ENCODE data around the gene HSD17B1. TPM values are rescaled to one million over a fixed set of nuclear protein-coding genes. Genes with fewer than 3 reads are reported as not detected.
A peak's percentile ranks its signal among the peaks of the same experiment; 100 is the strongest.

HSD17B1 gene
- total RNA-seq, 1 experiment from 2014 or later = 1.5 TPM

- H3K36me3 ChIP-seq (ENCODE audit: low read depth, low read length) = peaks cover 6% of the 10 kb centered on the region; the same call in 1 of the 2 replicates
- BruUV-seq (replicated peaks) = no TSS peak
- H3K9ac ChIP-seq (ENCODE audit: low read length) = no peak overlapping the region
- no peaks in the 10 kb centered on the region for H3F3A ChIP-seq (ENCODE audit: low read length, unreplicated experiment)
- no peak overlapping the region for H3K27ac ChIP-seq (ENCODE audit: low read length)
- no peaks in the 10 kb centered on the region for H3K27me3 ChIP-seq (ENCODE audit: low read length)
- no peak overlapping the region for H2AFZ ChIP-seq (ENCODE audit: low read length)
- no peak overlapping the region for H3K4me3 ChIP-seq (ENCODE audit: low read length)
- H3K9me2 ChIP-seq (replicated peaks; ENCODE audit: low read length) = no peaks in the 10 kb centered on the region
- intact Hi-C loops (cut with micrococcal nuclease) = no loop called here
- H3K9me3 ChIP-seq (ENCODE audit: low read length) = no peaks in the 10 kb centered on the region
- TF ChIP-seq EZH2phosphoT487 (IDR thresholded peaks at IDR 0.05; ENCODE audit: borderline replicate concordance, low read length) = no peak
- peaks cover 17% of the 10 kb centered on the region for H3K4me1 ChIP-seq (ENCODE audit: insufficient read depth, low read length)
- no peak overlapping the region for H3K4me2 ChIP-seq (ENCODE audit: low read length)
- H4K20me1 ChIP-seq (ENCODE audit: low read length) = no peaks in the 10 kb centered on the region
- DNase-seq (no peak), ATAC-seq (no peak)
- CTCF ChIA-PET = interaction anchor here (0.5 kb wide), 1 partner anchor 53 kb away, joined by 3 read pairs; no protein-coding TSS in a partner anchor
- POLR2A ChIA-PET (ENCODE audit: unreplicated experiment) = no interaction called here
- peaks cover 35% of the 10 kb centered on the region for H3K79me2 ChIP-seq (ENCODE audit: low read length)
These were observed 7.5 kb downstream of the HSD17B1 start for GRCh38 chr17:42560246-42560645.

- Histone ChIP-seq H3K27ac (ENCODE audit: low read length) (peak within 1 kb of the TSS; percentile 76), H2AFZ (ENCODE audit: low read length) (peak within 1 kb of the TSS; percentile 93), H3K36me3 (ENCODE audit: low read depth, low read length) (peaks cover 6% of the 10 kb centered on the region; the same call in 1 of the 2 replicates), H3K9me2 (replicated peaks; ENCODE audit: low read length) (no peaks in the 10 kb centered on the region), H3K27me3 (ENCODE audit: low read length) (no peaks in the 10 kb centered on the region), H3K9me3 (ENCODE audit: low read length) (no peaks in the 10 kb centered on the region), H3K79me2 (ENCODE audit: low read length) (peaks cover 31% of the 10 kb centered on the region), H3K4me1 (ENCODE audit: insufficient read depth, low read length) (peaks cover 20% of the 10 kb centered on the region), H3K9ac (ENCODE audit: low read length) (peak within 1 kb of the TSS; percentile 95), H3F3A (ENCODE audit: low read length, unreplicated experiment) (no peaks in the 10 kb centered on the region), H4K20me1 (ENCODE audit: low read length) (no peaks in the 10 kb centered on the region), H3K4me3 (ENCODE audit: low read length) (peak within 1 kb of the TSS; percentile 83), H3K4me2 (ENCODE audit: low read length) (peak within 1 kb of the TSS; percentile 99)
- TF ChIP-seq CTCF (conservative IDR thresholded peaks at IDR 0.05; ENCODE audit: low read depth, low read length) = no peak
- TF ChIP-seq EZH2phosphoT487 (IDR thresholded peaks at IDR 0.05; ENCODE audit: borderline replicate concordance, low read length) = no peak
- TF ChIP-seq EZH2 (IDR thresholded peaks at IDR 0.05; ENCODE audit: low read length, unreplicated experiment) = no peak
- intact Hi-C loops (cut with micrococcal nuclease) = no loop called here
- ChIA-PET CTCF (no interaction called here), POLR2A (ENCODE audit: unreplicated experiment) (no interaction called here)
- DNase-seq (peak; percentile 94), ATAC-seq (peak; percentile 68)
- no TSS peak for BruUV-seq (replicated peaks)
These were observed 9.2 kb downstream of the HSD17B1 start, which contains the start of gene COASY for GRCh38 chr17:42561897-42562387. Gene COASY (plus strand): TSS chr17:42562148. CDS start chr17:42562623, 475 bp downstream.

- H3K79me2 ChIP-seq (ENCODE audit: low read length) = peaks cover 37% of the 10 kb centered on the region
- H3K4me1 ChIP-seq (ENCODE audit: insufficient read depth, low read length) = peaks cover 21% of the 10 kb centered on the region
- ATAC-seq (peak; percentile 18), DNase-seq (no peak)
- TF ChIP-seq CTCF (conservative IDR thresholded peaks at IDR 0.05; ENCODE audit: low read depth, low read length) = no peak
- TF ChIP-seq EZH2phosphoT487 (IDR thresholded peaks at IDR 0.05; ENCODE audit: borderline replicate concordance, low read length) = no peak
- TF ChIP-seq EZH2 (IDR thresholded peaks at IDR 0.05; ENCODE audit: low read length, unreplicated experiment) = no peak
- peak overlapping the region; percentile 93 for H2AFZ ChIP-seq (ENCODE audit: low read length)
- peaks cover 6% of the 10 kb centered on the region; the same call in 1 of the 2 replicates for H3K36me3 ChIP-seq (ENCODE audit: low read depth, low read length)
- peak overlapping the region; percentile 76 for H3K27ac ChIP-seq (ENCODE audit: low read length)
- H3F3A ChIP-seq (ENCODE audit: low read length, unreplicated experiment) = no peaks in the 10 kb centered on the region
- no peaks in the 10 kb centered on the region for H3K9me2 ChIP-seq (replicated peaks; ENCODE audit: low read length)
- ChIA-PET POLR2A (ENCODE audit: unreplicated experiment) (no interaction called here), CTCF (no interaction called here)
- no peaks in the 10 kb centered on the region for H3K9me3 ChIP-seq (ENCODE audit: low read length)
- H4K20me1 ChIP-seq (ENCODE audit: low read length) = no peaks in the 10 kb centered on the region
- BruUV-seq (replicated peaks) = TSS peak; percentile 59
- intact Hi-C loops (cut with micrococcal nuclease) = no loop called here
- peak overlapping the region; percentile 95 for H3K9ac ChIP-seq (ENCODE audit: low read length)
- H3K4me3 ChIP-seq (ENCODE audit: low read length) = peak overlapping the region; percentile 83
- peak overlapping the region; percentile 99 for H3K4me2 ChIP-seq (ENCODE audit: low read length)
- no peaks in the 10 kb centered on the region for H3K27me3 ChIP-seq (ENCODE audit: low read length)
These were observed 9.8 kb downstream of the HSD17B1 start for GRCh38 chr17:42562388-42563142.

All from PC-3 (cell line).